Cardiac ventricle fibroblast (primary cell): ENCODE measurements around the gene C1orf216. TPM values are rescaled to one million over a fixed set of nuclear protein-coding genes. Genes with fewer than 3 reads are reported as not detected.

Experiments used
- total RNA-seq: library from RNA; depleted of rRNA; stranded (reverse); fragments of >200 nt; gene quantifications from 2 replicates; pipeline ENCODE4 v1.2.3, GENCODE V29; 2015

The C1orf216 gene, protein sequence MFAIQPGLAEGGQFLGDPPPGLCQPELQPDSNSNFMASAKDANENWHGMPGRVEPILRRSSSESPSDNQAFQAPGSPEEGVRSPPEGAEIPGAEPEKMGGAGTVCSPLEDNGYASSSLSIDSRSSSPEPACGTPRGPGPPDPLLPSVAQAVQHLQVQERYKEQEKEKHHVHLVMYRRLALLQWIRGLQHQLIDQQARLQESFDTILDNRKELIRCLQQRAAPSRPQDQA
- total RNA-seq = 18.2 and 21.0 TPM in 2 replicates

DNA sequence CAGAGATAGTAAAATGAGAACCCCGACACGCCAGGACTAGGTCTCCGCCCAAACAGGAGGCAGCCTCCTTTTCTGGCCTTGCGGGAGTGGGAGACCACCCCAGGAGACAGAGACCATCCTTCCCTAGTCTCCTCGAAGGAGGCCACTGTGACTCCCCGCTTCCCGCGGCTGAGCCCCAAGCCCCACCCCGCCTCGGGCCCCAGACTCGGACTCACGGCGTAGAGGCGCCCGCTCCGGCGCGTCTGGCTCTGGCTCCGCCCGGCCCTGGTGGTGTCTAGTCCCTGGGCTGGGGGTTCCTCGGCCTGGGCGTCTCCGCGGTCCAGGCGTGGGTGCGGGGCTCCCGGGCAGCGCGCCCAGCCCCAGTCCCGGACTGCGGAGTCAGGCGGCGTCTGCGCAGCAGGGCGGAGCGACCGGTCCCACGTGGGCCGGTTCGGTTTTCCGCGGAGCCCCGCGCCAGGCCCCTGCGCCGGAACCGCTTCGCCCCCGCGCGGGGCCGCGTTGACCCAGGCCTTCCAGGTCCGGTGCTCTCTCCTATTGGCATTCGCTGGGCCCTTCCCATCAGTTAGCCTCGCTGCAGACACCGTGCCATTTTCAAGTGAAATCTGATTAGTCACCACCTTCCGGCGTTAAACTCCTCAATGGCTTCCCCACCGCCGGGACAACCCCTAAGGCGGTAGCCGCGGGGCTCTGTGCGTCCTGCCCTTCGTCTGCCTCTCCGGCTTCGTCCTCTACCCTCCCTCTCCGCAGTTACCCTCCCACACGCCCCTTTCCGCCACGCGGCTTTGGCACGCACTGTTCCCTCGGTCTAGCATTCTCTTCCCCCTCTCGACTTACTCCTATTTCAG lies at the start of gene C1orf216:
C1orf216 (minus strand) TSS at position 393 of the 845 bp plus-strand sequence. CDS start 2,563 bp downstream, outside the sequence.

Other genes with a start within 250 kb of the C1orf216 start
- gene KIAA0319L, start 161.5 kb downstream of the C1orf216 start, total RNA-seq = 26.3 and 42.1 TPM in 2 replicates
- gene NCDN, start 161.1 kb downstream of the C1orf216 start, total RNA-seq = 35.7 and 38.6 TPM in 2 replicates
- gene TFAP2E, start 145.6 kb downstream of the C1orf216 start, total RNA-seq = not detected in 2 replicates
- gene PSMB2, start 77.4 kb downstream of the C1orf216 start, total RNA-seq = 37.7 and 47.2 TPM in 2 replicates
- gene CLSPN, start 51.1 kb upstream of the C1orf216 start, total RNA-seq = 0.37 and 2.8 TPM in 2 replicates
- 4.1 and 4.2 TPM in 2 replicates for gene AGO4, start 89.1 kb upstream of the C1orf216 start, total RNA-seq
- 9.4 and 13.6 TPM in 2 replicates for gene AGO1, start 164.3 kb upstream of the C1orf216 start, total RNA-seq
- gene AGO3, start 212.2 kb upstream of the C1orf216 start, total RNA-seq = 9.1 and 10.9 TPM in 2 replicates